Measurements from ENCODE around the gene PNPO. TPM values are rescaled to one million over a fixed set of nuclear protein-coding genes. Genes with fewer than 3 reads are reported as not detected.

The PNPO gene
- total and polyA plus RNA-seq, 2 of the 13 experiments (the other 11 are each of a cell fraction or from before 2014, with no cell fraction given), result 47.9 to 63.3 TPM

DNA sequence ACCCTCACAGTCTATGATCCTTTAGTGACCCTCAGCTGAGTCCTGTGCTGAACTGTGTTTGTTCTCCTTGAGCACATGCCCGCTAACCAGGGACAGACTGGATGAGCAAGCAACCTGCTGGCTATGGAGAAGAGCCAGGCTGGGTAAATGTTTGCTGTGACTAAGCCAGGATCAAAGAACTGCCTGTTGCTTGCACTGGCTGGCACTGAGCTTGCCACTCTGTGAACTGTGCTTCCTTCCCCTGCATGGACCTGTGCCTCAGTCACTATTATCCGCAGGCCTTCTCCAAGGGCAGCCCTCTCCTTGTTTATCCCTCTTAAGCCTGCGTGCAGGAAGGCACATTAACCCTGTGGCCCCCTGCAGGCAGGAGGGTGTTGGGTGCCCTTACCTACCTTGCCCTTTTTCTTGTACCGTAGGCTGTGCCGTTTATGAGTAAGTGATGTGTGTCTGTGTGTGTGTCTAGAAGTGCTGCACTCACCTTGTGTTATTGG is 7.4 kb downstream of the PNPO start (continued):
- no peak for TF ChIP-seq TOE1 (CRISPR knock-in tag; IDR thresholded peaks at IDR 0.05)
- no peak for TF ChIP-seq SOX6 (IDR thresholded peaks at IDR 0.05)
- no peak for TF ChIP-seq SOX6 (CRISPR knock-in tag; IDR thresholded peaks at IDR 0.05)
- TF ChIP-seq USF2 (IDR thresholded peaks at IDR 0.05; ENCODE audit: low read depth, low read length), result no peak
- no peak for TF ChIP-seq USF2 (CRISPR knock-in tag; IDR thresholded peaks at IDR 0.05; ENCODE audit: borderline replicate concordance)
- TF ChIP-seq FOXA3 (CRISPR knock-in tag; IDR thresholded peaks at IDR 0.05), result peak; percentile 70
- TF ChIP-seq NFE2L2 (IDR thresholded peaks at IDR 0.05; ENCODE audit: low read length), result no peak; the same call in 1 of the 2 replicates
- TF ChIP-seq ZNF776 (CRISPR knock-in tag; IDR thresholded peaks at IDR 0.05), result no peak
- TF ChIP-seq ZNF326 (CRISPR knock-in tag; IDR thresholded peaks at IDR 0.05; ENCODE audit: borderline replicate concordance), result peak; percentile 64; the same call in 1 of the 2 replicates
- TF ChIP-seq ZNF687 (CRISPR knock-in tag; IDR thresholded peaks at IDR 0.05), result peak; percentile 86
- TF ChIP-seq ZNF143 (CRISPR knock-in tag; IDR thresholded peaks at IDR 0.05), result no peak
- TF ChIP-seq CAMTA2 (CRISPR knock-in tag; IDR thresholded peaks at IDR 0.05; ENCODE audit: borderline replicate concordance), result no peak; the same call in 1 of the 2 replicates
- no peak for TF ChIP-seq ZNF546 (CRISPR knock-in tag; conservative IDR thresholded peaks at IDR 0.05)
- TF ChIP-seq IRX3 (CRISPR knock-in tag; IDR thresholded peaks at IDR 0.05; ENCODE audit: borderline replicate concordance, low read depth), result no peak
- no peak for TF ChIP-seq ZNF367 (CRISPR knock-in tag; IDR thresholded peaks at IDR 0.05; ENCODE audit: borderline replicate concordance)
- no peak for TF ChIP-seq PAF1 (CRISPR knock-in tag; IDR thresholded peaks at IDR 0.05)
- no peak for TF ChIP-seq ZNF674 (CRISPR knock-in tag; IDR thresholded peaks at IDR 0.05; ENCODE audit: low read depth)
- no peak for TF ChIP-seq SRSF1 (optimal IDR thresholded peaks at IDR 0.05; ENCODE audit: low read depth, low read length)
- TF ChIP-seq IRF1 (CRISPR knock-in tag; IDR thresholded peaks at IDR 0.05; ENCODE audit: low read depth), result no peak
- no peak for TF ChIP-seq TRIM24 (CRISPR knock-in tag; IDR thresholded peaks at IDR 0.05)
- no peak; the same call in 1 of the 2 replicates for TF ChIP-seq NR2C2 (CRISPR knock-in tag; IDR thresholded peaks at IDR 0.05; ENCODE audit: borderline replicate concordance)
- TF ChIP-seq ZNF747 (CRISPR knock-in tag; IDR thresholded peaks at IDR 0.05; ENCODE audit: borderline replicate concordance), result peak; percentile 74; the same call in 1 of the 2 replicates
- TF ChIP-seq PAX8 (CRISPR knock-in tag; IDR thresholded peaks at IDR 0.05; ENCODE audit: borderline replicate concordance), result no peak
- no peak; the same call in 1 of the 2 replicates for TF ChIP-seq KAT8 (CRISPR knock-in tag; IDR thresholded peaks at IDR 0.05)
